Subcutaneous adipose tissue (tissue), 4 donors: Measurements from ENCODE around the gene SLC12A8. TPM values are rescaled to one million over a fixed set of nuclear protein-coding genes. Genes with fewer than 3 reads are reported as not detected.

Source experiments
- CTCF ChIP-seq: fragments of 450-650 bp; IDR thresholded peaks from one replicate; pipeline ENCODE4 v1.5.1; 2016; ENCODE audit warnings: low read depth, mild to moderate bottlenecking, control low read depth, antibody characterized with exemption, moderate library complexity
- total RNA-seq, 4 donors: library from RNA; depleted of rRNA; stranded (reverse); fragments of >200 nt; gene quantifications; one replicate each; pipeline ENCODE4 v1.1.0, GENCODE V29; 2016

Gene SLC12A8
- total RNA-seq, 4 donors from 2014 or later: 0.66 to 1.0 TPM; not detected in 2

GRCh38 chr3:125246237-125246636 lies 33.7 kb upstream of the SLC12A8 start:
- no peak for TF ChIP-seq CTCF

GRCh38 chr3:125245521-125245920 lies 33.0 kb upstream of the SLC12A8 start:
- TF ChIP-seq CTCF: no peak

- no peak for TF ChIP-seq CTCF
These were observed 27.9 kb upstream of the SLC12A8 start for GRCh38 chr3:125240496-125240895.

- no peak for TF ChIP-seq CTCF
These were observed 26.7 kb upstream of the SLC12A8 start for GRCh38 chr3:125239266-125239665.

- TF ChIP-seq CTCF: no peak
These were observed 26.2 kb upstream of the SLC12A8 start for GRCh38 chr3:125238759-125239158.

GRCh38 chr3:125236331-125236903 lies 23.9 kb upstream of the SLC12A8 start:
- no peak for TF ChIP-seq CTCF

GRCh38 chr3:125234831-125235230 lies 22.3 kb upstream of the SLC12A8 start:
- no peak for TF ChIP-seq CTCF
